GM10248 (cell line): ENCODE results near the gene LRRTM1.

ENCODE experiments used
- CTCF ChIA-PET: fragments of 300-600 bp; sonication (Branson Sonifier 250); formaldehyde crosslinking; extraction: SDS; loops from one replicate; lab custom pipeline; 2021; ENCODE audit warnings: antibody characterized with exemption; lab: Yijun Ruan, JAX
- POLR2A ChIA-PET: fragments of 350-650 bp; sonication (Branson Sonifier 250); formaldehyde crosslinking; extraction: SDS; loops from one replicate; lab custom pipeline; 2020; ENCODE audit warnings: antibody characterized with exemption; lab: Yijun Ruan, JAX
- DNase-seq: peaks from one replicate; pipeline ENCODE4 v3.0.0; 2012; ENCODE audit errors: extremely low spot score
- TF ChIP-seq, protein P1 (sequence below): IDR thresholded peaks from 2 replicates; pipeline ENCODE4 v1.5.1; 2012; ENCODE audit warnings: mild to moderate bottlenecking, low read depth; ENCODE audit errors: extremely low read depth, missing control alignments, control extremely low read depth

LRRTM1 gene

DNA sequence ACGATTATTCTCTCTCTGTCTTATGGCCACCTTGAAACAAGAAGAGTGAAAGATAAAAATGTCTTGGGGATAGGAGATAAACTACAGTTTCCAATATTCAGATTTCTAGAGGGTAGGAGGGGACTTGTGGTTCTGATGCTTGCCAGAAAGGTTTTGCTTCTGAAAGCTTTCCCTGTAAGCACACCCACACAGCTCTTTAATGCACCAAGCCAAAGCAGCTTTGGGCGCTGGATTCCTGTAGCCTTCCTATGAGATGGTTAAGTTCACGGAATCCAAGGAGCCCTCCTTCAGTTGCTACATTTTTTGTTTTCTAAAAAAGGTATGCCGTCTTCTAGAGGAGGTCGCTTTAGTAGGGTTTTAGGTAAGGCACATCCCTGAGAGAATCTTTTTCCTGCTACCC, 4.9 kb downstream of the LRRTM1 start:
- CTCF ChIA-PET = interaction anchor here (1.4 kb wide), 1 partner anchor 8 kb away, joined by 3 read pairs; no protein-coding TSS in a partner anchor
- no peak for DNase-seq
- TF ChIP-seq, protein P1, sequence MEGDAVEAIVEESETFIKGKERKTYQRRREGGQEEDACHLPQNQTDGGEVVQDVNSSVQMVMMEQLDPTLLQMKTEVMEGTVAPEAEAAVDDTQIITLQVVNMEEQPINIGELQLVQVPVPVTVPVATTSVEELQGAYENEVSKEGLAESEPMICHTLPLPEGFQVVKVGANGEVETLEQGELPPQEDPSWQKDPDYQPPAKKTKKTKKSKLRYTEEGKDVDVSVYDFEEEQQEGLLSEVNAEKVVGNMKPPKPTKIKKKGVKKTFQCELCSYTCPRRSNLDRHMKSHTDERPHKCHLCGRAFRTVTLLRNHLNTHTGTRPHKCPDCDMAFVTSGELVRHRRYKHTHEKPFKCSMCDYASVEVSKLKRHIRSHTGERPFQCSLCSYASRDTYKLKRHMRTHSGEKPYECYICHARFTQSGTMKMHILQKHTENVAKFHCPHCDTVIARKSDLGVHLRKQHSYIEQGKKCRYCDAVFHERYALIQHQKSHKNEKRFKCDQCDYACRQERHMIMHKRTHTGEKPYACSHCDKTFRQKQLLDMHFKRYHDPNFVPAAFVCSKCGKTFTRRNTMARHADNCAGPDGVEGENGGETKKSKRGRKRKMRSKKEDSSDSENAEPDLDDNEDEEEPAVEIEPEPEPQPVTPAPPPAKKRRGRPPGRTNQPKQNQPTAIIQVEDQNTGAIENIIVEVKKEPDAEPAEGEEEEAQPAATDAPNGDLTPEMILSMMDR = no peak
- POLR2A ChIA-PET = no interaction called here

DNA sequence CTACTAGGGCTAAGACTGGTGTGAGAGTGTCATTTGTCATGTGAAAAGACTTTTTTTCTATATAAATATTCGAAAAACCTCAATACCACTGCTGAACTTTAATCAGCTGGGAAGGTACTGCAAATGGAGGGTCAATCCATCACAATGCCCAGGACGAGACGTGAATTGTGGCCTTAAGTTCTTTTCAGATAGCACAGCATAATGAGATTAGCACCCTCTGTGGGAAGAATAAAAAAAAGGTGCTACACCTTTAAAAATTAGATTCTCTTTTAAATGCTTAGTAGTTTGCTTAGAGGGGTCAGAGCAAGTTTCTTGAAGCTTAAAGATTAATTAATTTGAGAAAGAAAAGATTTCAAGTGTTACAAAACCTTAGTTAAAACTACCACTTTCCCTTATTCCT, 5.6 kb downstream of the LRRTM1 start:
- TF ChIP-seq, protein P1 = no peak
- ChIA-PET POLR2A (no interaction called here), CTCF (no interaction called here)
- no peak for DNase-seq

DNA sequence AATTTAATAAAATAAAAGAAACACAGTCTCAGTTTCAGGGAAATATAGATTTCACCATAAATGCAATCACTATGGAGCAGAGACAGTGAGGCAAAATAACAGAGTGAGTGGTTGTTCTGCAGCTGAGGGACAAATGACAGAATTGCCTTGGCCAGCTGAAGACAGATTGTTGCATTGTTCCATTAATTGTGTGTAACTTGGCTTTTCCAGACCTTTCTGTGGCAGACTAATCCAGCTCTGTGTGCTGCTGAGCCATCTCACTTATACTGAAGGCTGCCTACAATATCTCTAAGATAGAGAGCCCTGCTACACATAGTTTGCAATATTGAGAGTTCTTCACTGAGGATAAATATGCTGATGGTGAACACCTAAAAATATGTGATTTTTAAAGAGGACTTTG, 11.5 kb downstream of the LRRTM1 start:
- ChIA-PET POLR2A (no interaction called here), CTCF (no interaction called here)
- no peak for DNase-seq
- TF ChIP-seq, protein P1 = no peak

DNA sequence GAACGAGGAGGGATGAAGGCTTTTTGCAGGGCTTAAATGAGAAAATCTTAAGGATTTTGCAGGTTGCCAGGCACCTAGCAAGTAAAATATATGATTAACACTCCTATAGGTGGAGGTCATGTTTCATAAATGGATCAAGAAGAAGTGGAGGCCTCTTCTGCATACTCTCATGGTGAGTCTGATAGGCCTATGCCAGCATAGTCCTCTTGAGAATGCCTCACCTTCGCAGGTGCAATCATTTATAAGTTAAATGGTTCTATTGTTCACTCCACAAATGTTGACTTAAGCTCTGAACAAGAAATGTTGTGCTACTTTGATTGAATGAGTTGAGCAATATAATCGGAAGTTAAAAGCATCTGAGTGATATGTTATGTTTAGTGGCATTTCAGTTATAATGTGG, 12.1 kb downstream of the LRRTM1 start:
- DNase-seq = no peak
- ChIA-PET POLR2A (no interaction called here), CTCF (interaction anchor here (1.0 kb wide), 1 partner anchor 350 kb away, joined by 3 read pairs; no protein-coding TSS in a partner anchor)
- TF ChIP-seq, protein P1 = no peak

DNA sequence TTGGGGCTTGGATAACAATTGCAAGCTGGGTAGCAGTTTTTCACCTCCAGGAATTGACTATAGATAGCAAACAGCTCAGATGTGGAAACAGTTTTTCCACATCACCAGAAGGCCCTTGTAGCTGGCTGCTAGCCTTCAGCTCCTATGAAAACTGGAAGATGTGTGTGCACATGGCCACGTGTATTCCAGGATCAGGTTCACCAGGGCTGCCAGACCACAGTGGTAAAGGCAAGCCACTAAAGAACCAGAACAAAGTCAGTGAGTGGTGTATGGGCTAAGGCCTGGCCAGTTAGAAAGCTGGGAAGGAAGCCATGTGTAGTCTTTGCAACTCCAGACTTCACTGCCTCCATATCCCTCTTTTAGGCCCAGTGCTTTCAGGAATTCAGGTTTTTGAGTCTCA, 12.9 kb downstream of the LRRTM1 start:
- ChIA-PET POLR2A (no interaction called here), CTCF (interaction anchor here (0.6 to 1.0 kb wide), 2 partner anchors 9 to 351 kb away, joined by 3 read pairs; no protein-coding TSS in a partner anchor)
- no peak for DNase-seq
- TF ChIP-seq, protein P1 = no peak

DNA sequence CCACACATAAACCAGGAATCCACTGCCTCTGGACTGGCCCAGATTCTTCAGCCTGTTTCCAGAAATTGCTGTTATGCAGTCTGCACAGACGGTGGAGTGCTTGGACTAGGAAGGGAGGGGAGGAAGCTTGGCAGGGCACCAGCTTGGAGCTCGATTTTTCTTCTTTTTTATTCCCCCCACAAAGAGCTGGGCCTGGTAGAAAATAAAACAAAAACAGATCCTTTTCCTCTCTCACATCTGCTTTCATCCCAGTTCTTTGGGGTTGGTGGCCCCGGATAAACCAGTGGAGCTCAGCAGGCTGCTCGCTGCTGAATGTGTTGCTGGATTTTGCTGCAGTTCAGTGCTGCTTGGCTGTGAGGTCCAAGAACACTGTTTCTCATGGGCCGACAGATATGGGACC, 16.0 kb downstream of the LRRTM1 start:
- TF ChIP-seq, protein P1 = no peak
- ChIA-PET POLR2A (no interaction called here), CTCF (no interaction called here)
- no peak for DNase-seq
